Tibial nerve (tissue), 4 donors: Measurements from ENCODE around the gene ZMYND11. TPM values are rescaled to one million over a fixed set of nuclear protein-coding genes. Genes with fewer than 3 reads are reported as not detected.
"Not testable (repeated sequence)": the region's sequence is repeated elsewhere in the genome, so short reads cannot be mapped to it uniquely, and the experiment has no call there.

Experiments
- DNase-seq, 2 donors: peaks; one replicate each; pipeline ENCODE4 v3.0.0-alpha.2; 2019; ENCODE audit warnings: low spot score in 2 of 2
- H3K27ac ChIP-seq, 4 donors: fragments of 200-600 bp; sonication (generic) in 3 of 4; one replicate each; pipeline ENCODE4 v1.5.1; 2017 to 2019; ENCODE audit warnings: mild to moderate bottlenecking in 1 of 4
- H3K27me3 ChIP-seq, 2 donors: fragments of 200-600 bp; sonication (generic) in 1 of 2; one replicate each; pipeline versions ENCODE4 v1.5.1 to v1.6.0; 2017 to 2019
- H3K36me3 ChIP-seq, 3 donors: fragments of 200-600 bp; sonication (generic); one replicate each; pipeline ENCODE4 v1.5.1; 2018 to 2019
- H3K4me1 ChIP-seq, 4 donors: fragments of 200-600 bp; sonication (generic) in 3 of 4; one replicate each; pipeline ENCODE4 v1.5.1; 2017 to 2019
- H3K4me3 ChIP-seq, 4 donors: fragments of 200-600 bp; sonication (generic) in 3 of 4; one replicate each; pipeline ENCODE4 v1.5.1; 2017 to 2019; ENCODE audit warnings: mild to moderate bottlenecking in 1 of 4, moderate library complexity in 1 of 4
- H3K9me3 ChIP-seq, 4 donors: fragments of 200-600 bp; sonication (generic) in 3 of 4; one replicate each; pipeline ENCODE4 v1.5.1; 2017 to 2019
- EP300 ChIP-seq, 2 donors: sonication (generic); formaldehyde crosslinking; IDR thresholded peaks; one replicate each; pipeline ENCODE4 v1.6.1; 2017; ENCODE audit warnings: antibody characterized with exemption in 2 of 2, mild to moderate bottlenecking in 1 of 2
- POLR2A ChIP-seq, 2 donors: fragments of 450-650 bp; IDR thresholded peaks; one replicate each; pipeline ENCODE4 v1.6.1; 2017; ENCODE audit warnings: antibody characterized with exemption in 2 of 2, mild to moderate bottlenecking in 2 of 2, moderate library complexity in 2 of 2
- WGBS, 2 donors: methylation state at CpG; one replicate each; pipeline ENCODE4 v1.1.5; 2018; 5-methylcytosine and 5-hydroxymethylcytosine counted together
- total RNA-seq, 4 donors: library from RNA; depleted of rRNA; stranded (reverse); fragments of >200 nt; gene quantifications; one replicate each; pipeline ENCODE4 v1.1.0, GENCODE V29; 2016
- TF ChIP-seq, protein P1 (sequence below), 5 experiments: fragments of 200-600 bp in 3 of 5; fragments of 450-650 bp in 2 of 5; sonication (generic) in 3 of 5; IDR thresholded peaks; one replicate each; pipeline ENCODE4 v1.5.1; 2016 to 2019; ENCODE audit warnings: antibody characterized with exemption in 5 of 5, mild to moderate bottlenecking in 3 of 5, moderate library complexity in 2 of 5

The ZMYND11 gene
- total RNA-seq, 4 donors from 2014 or later = 66.3 to 80.2 (median 69.2) TPM

DNA sequence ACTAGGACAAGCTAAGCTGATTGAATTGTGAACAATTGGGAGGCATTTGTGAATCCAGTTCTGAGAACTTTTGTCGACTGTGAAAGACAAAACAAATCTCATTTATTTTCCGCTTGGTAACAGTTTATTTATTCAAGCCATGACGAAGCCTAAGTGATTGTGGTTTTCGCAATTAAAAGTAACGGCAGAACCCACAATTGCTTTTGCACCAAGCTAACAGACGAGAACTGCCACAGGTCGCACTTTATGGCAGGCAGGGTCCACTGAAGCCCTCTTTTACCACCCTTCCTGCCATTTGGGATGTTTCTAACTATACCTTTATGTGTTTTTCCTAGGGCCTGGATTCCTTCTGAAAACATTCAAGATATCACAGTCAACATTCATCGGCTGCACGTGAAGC, 111.2 kb downstream of the ZMYND11 start:
- 92% methylated on average over 9 of the region's 9 CpGs for WGBS, 2 donors
- no peak overlapping the region for H3K4me3 ChIP-seq
- H3K36me3 ChIP-seq = peaks cover 0 to 86% (median 20%) of the 10 kb centered on the region in 3 donors
- TF ChIP-seq POLR2A (IDR thresholded peaks at IDR 0.05) = no peak
- TF ChIP-seq, protein P1, sequence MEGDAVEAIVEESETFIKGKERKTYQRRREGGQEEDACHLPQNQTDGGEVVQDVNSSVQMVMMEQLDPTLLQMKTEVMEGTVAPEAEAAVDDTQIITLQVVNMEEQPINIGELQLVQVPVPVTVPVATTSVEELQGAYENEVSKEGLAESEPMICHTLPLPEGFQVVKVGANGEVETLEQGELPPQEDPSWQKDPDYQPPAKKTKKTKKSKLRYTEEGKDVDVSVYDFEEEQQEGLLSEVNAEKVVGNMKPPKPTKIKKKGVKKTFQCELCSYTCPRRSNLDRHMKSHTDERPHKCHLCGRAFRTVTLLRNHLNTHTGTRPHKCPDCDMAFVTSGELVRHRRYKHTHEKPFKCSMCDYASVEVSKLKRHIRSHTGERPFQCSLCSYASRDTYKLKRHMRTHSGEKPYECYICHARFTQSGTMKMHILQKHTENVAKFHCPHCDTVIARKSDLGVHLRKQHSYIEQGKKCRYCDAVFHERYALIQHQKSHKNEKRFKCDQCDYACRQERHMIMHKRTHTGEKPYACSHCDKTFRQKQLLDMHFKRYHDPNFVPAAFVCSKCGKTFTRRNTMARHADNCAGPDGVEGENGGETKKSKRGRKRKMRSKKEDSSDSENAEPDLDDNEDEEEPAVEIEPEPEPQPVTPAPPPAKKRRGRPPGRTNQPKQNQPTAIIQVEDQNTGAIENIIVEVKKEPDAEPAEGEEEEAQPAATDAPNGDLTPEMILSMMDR (IDR thresholded peaks at IDR 0.05) = no peak
- no peak for TF ChIP-seq EP300 (IDR thresholded peaks at IDR 0.05)
- DNase-seq = no peak
- H3K4me1 ChIP-seq = peaks cover 0 to 2% (median 0%) of the 10 kb centered on the region in 4 donors
- no peaks in the 10 kb centered on the region for H3K27me3 ChIP-seq
- no peaks in the 10 kb centered on the region for H3K9me3 ChIP-seq
- H3K27ac ChIP-seq = no peak overlapping the region

DNA sequence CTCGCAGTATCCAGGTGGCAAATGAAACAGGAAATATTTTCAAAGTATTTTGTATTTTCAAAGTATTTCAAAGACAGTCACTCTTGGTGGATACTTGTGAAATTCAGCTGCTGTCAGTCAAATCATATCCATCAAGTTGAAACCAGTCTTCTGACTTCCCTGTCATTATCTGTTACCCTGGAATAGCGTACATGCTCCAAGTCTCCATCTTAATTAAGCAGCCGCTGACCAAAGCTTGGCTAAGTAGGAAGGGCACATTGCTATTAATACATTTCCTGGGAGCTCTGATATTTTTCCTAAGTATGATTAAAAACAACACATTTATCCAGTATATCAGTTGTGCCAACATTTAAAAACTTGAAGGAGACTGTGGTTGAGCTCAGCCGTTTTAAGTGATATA, 112.2 kb downstream of the ZMYND11 start:
- no peak for DNase-seq
- Histone ChIP-seq H3K9me3 (no peaks in the 10 kb centered on the region), H3K27ac (no peak overlapping the region), H3K4me1 (no peaks in the 10 kb centered on the region), H3K36me3 (peaks cover 0 to 88% (median 20%) of the 10 kb centered on the region in 3 donors), H3K4me3 (no peak overlapping the region), H3K27me3 (no peaks in the 10 kb centered on the region)
- 93 to 94% methylated on average over 4 of the region's 4 CpGs for WGBS, 2 donors
- TF ChIP-seq EP300 (IDR thresholded peaks at IDR 0.05) (no peak), POLR2A (IDR thresholded peaks at IDR 0.05) (no peak)
- TF ChIP-seq, protein P1 (IDR thresholded peaks at IDR 0.05) = no peak

DNA sequence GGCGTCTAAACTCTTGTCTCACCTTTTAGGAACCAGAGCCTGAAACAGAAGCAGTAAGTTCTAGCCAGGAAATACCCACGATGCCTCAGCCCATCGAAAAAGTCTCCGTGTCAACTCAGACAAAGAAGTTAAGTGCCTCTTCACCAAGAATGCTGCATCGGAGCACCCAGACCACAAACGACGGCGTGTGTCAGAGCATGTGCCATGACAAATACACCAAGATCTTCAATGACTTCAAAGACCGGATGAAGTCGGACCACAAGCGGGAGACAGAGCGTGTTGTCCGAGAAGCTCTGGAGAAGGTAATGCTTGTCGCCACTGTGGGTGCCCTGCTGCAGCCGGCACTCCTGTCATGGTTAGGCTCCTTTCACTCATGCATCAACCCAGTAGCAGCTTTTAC, 113.1 kb downstream of the ZMYND11 start:
- Histone ChIP-seq H3K9me3 (no peaks in the 10 kb centered on the region), H3K4me3 (no peak overlapping the region), H3K4me1 (no peaks in the 10 kb centered on the region), H3K27me3 (no peaks in the 10 kb centered on the region), H3K36me3 (peaks cover 0 to 82% (median 20%) of the 10 kb centered on the region in 3 donors), H3K27ac (no peak overlapping the region)
- DNase-seq = no peak
- WGBS, 2 donors = 90 to 96% methylated on average over 15 of the region's 15 CpGs
- TF ChIP-seq POLR2A (IDR thresholded peaks at IDR 0.05) (no peak), EP300 (IDR thresholded peaks at IDR 0.05) (no peak)
- TF ChIP-seq, protein P1 (IDR thresholded peaks at IDR 0.05) = no peak

DNA sequence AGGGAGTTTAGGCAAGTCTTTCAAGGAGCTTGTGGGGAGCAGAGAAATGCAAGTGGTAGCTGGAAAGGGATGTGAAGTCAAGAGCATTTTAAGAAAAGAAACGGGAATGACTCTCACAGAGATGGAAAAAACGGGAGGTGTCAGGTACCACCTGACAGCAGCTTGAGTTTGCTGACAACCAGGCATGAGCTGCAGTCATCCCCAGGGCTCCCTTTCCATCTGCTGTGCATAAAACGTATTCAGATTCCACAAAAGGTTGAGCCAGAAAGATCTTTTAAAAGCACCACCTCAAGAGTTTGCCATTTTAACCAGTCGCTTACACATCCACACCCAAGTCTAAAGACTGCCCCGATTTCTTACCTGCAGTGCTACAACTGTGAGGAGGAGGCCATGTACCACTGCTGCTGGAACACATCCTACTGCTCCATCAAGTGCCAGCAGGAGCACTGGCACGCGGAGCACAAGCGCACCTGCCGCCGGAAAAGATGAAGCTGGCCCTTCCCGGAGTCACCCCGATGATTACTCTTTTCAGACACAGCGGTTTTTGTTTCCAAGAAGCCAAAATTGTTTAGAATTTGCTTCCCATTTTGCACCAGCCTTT, 116.8 kb downstream of the ZMYND11 start:
- Histone ChIP-seq H3K4me3 (no peak overlapping the region), H3K27ac (no peak overlapping the region), H3K9me3 (no peaks in the 10 kb centered on the region), H3K4me1 (no peaks in the 10 kb centered on the region), H3K27me3 (no peaks in the 10 kb centered on the region), H3K36me3 (peaks cover 0 to 74% (median 15%) of the 10 kb centered on the region in 3 donors)
- 91 to 94% methylated on average over 13 of the region's 13 CpGs for WGBS, 2 donors
- no peak for DNase-seq
- TF ChIP-seq POLR2A (IDR thresholded peaks at IDR 0.05) = no peak

DNA sequence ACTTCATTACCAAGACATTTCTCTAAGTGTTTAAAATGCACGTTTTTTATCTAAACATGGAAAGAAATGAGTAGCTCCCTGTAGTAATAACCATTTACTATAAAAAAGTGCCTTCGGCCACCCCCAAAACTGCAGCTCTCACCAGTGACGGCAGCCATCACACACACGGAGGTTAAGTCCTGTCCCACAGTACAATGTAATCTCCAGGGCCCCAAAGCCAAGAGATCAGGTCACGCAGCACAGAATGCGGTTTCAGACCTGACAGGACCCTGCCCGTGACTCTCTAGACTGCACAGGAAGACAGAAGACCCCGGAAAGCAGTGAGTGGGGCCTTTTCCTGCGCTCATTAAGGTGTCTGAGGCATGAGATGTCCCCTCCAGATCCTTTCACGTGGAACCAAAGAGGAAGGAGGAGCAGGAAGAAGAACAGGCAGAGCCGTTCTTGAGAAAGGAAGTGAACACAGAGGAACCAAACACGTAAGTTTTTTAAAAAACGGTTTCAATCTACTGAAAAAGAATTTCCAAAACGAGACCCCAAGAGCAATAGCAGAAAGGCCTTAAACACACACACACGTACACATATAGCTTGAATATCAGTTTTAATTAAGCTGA, 125.7 kb downstream of the ZMYND11 start:
- H3K27me3 ChIP-seq = no peaks in the 10 kb centered on the region
- H3K4me1 ChIP-seq = no peaks in the 10 kb centered on the region
- 83 to 86% methylated on average over 15 of the region's 15 CpGs for WGBS, 2 donors
- DNase-seq = no peak
- TF ChIP-seq POLR2A (IDR thresholded peaks at IDR 0.05) (no peak), EP300 (IDR thresholded peaks at IDR 0.05) (no peak)
- TF ChIP-seq, protein P1 (IDR thresholded peaks at IDR 0.05) = no peak
- no peak overlapping the region for H3K27ac ChIP-seq
- no peak overlapping the region for H3K4me3 ChIP-seq
- H3K36me3 ChIP-seq = peaks cover 0 to 8% (median 0%) of the 10 kb centered on the region in 3 donors
- H3K9me3 ChIP-seq = no peaks in the 10 kb centered on the region

DNA sequence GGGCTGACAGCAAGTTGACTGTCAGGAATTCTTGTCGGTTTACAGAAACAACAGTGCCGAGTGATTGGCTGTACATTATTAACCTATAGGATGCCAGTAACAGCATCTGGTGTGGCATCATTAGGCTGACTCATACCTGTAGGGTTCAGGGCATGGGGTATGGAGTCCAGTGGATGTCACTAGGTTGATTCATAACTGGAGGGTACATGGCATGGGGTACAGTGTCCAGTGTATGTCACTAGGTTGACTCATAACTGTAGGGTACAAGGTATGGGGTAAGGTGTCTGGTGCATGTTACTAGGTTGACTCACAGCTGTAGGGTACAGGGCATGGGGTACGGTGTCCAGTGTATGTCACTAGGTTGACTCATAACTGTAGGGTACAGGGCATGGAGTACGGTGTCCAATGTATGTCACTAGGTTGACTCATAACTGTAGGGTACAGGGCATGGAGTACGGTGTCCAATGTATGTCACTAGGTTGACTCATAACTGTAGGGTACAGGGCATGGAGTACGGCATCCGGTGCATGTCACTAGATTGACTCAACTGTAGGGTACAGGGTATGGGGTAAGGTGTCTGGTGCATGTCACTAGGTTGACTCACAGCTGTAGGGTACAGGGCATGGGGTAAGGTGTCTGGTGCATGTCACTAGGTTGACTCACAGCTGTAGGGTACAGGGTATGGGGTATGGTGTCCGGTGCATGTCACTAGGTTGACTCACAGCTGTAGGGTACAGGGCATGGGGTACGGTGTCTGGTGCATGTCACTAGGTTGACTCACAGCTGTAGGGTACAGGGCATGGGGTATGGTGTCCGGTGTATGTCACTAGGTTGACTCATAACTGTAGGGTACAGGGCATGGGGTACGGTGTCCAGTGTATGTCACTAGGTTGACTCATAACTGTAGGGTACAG, 129.2 kb downstream of the ZMYND11 start:
- 78 to 83% methylated on average over 9 to 10 of the region's 11 CpGs for WGBS, 2 donors
- H3K27me3 ChIP-seq, DNase-seq, H3K4me1 ChIP-seq, H3K27ac ChIP-seq, H3K9me3 ChIP-seq, H3K36me3 ChIP-seq, H3K4me3 ChIP-seq: not testable (repeated sequence)

DNA sequence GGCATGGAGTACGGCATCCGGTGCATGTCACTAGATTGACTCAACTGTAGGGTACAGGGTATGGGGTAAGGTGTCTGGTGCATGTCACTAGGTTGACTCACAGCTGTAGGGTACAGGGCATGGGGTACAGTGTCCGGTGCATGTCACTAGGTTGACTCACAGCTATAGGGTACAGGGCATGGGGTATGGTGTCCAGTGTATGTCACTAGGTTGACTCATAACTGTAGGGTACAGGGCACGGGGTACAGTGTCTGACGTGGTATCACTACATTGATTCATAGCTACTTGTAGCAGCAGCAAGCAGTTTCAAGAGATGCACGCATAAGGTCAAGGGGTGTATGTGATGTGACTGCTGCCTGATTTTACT, 129.8 kb downstream of the ZMYND11 start:
- not testable (repeated sequence) for DNase-seq, H3K27ac ChIP-seq, H3K4me1 ChIP-seq, H3K9me3 ChIP-seq, H3K27me3 ChIP-seq, H3K36me3 ChIP-seq, H3K4me3 ChIP-seq
- 87 to 90% methylated on average over 6 of the region's 6 CpGs for WGBS, 2 donors

DNA sequence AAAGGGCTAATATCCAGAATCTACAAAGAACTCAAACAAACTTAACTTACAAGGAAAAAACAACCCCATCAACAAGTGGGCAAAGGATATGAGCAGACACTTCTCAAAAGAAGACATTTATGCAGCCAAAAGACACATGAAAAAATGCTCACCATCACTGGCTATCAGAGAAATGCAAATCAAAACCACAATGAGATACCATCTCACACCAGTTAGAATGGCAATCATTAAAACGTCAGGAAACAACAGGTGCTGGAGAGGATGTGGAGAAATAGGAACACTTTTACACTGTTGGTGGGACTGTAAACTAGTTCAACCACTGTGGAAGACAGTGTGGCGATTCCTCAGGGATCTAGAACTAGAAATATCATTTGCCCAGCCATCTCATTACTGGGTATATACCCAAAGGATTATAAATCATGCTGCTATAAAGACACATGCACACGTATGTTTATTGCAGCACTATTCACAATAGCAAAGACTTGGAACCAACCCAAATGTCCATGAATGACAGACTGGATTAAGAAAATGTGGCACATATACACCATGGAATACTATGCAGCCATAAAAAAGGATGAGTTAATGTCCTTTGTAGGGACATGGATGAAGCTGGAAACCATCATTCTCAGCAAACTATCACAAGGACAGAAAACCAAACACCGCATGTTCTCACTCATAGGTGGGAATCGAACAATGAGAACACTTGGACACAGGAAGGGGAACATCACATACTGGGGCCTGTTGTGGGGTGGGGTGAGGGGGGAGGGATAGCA, 130.7 kb downstream of the ZMYND11 start:
- H3K4me1 ChIP-seq, H3K9me3 ChIP-seq, H3K27me3 ChIP-seq, H3K36me3 ChIP-seq, H3K27ac ChIP-seq, DNase-seq, H3K4me3 ChIP-seq: not testable (repeated sequence)
- WGBS, 2 donors = 92 to 94% methylated on average over 3 to 5 of the region's 5 CpGs
